GF-D8 (cell line): Measurements from ENCODE around the gene ZNF28.
"Not testable (repeated sequence)": the region's sequence is repeated elsewhere in the genome, so short reads cannot be mapped to it uniquely, and the experiment has no call there.

Experiments used
- DNase-seq: peaks from one replicate; lab custom pipeline; 2025; lab: John Stamatoyannopoulos, UW

ZNF28 gene

DNA sequence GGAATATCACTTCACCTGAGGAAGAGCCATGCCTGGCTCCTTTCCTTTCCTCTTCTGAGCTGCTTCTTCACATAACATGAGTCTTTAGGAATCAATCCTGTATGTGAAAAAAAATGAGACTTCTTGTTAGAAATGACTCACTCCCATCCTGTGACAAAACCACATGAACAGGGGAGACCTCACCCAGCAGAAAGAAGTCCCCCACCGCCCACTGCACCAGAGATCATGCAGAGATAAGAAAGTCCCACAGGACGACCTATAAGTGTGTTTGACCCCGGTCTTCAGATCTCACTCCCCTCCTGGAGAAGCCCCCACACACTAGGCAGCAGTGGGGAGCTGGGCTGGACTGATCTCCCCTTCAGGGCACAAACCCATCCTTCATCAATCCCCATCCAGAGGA is 42.6 kb downstream of the ZNF28 start:
- no peak for DNase-seq

DNA sequence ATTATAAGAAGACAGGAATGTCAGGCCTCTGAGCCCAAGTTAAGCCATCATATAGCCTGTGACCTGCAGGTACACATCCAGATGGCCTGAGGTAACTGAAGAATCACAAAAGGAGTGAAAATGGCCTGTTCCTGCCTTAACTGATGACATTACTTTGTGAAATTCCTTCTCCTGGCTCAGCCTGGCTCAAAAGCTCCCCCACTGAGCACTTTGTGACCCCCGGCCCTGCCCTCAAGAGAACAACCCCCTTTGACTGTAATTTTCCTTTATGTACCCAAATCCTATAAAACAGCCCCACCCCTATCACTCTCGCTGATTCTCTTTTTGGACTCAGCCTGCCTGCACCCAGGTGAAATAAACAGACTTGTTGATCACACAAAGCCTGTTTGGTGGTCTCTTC is 65.0 kb downstream of the ZNF28 start:
- DNase-seq = not testable (repeated sequence)

DNA sequence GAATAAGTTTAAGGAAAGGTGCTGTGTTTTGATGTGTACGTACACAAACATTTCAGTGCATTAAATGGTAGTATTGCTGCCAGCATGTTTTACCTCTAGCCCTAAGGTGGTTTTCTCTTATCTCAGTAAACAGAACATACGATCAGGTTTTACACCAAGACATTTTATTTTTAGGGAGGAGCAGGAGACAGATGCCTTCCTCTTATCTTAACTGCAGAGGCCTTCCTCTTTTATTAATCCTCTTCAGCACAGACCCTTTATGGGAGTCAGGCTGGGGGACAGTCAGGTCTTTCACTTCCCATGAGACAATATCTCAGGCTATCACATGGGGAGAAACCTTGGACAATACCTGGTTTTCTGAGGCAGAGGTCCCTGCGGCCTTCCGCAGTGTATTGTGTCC is 71.7 kb downstream of the ZNF28 start:
- DNase-seq = no peak

DNA sequence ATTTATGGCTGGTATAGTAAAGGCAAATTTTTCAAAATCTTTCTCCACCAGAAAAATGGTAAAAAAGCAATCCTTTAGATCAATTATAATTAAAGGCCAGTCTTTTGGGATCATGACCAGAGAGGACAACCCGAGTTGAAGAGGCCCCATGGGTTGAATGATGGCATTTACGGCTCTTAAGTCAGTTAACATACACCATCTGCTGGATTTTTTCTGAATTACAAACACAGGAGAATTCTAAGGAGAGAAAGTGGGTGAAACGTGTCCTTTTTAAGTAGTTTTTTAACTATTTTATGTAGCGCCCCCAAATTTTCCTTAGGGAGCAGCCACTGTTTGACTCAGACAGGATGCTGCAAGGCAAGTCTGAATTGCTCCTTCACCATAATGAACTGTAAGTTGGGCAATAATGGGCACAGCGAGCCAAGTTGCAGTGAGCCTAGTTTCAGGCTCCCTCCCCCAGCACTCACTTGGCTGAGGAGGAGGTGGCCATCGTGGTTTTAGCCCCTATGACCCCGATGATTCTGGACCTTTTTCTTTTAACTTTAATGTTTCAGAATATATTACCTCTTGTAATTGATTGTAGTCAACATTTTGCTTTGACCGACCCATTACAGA is 73.0 kb downstream of the ZNF28 start:
- DNase-seq = no peak
